PFSK-1 (cell line): ENCODE measurements around the gene COL6A2.

Experiments
- FOXP2 ChIP-seq: optimal IDR thresholded peaks from 2 replicates; pipeline ENCODE3; 2011; ENCODE audit warnings: borderline replicate concordance, control low read depth, inconsistent platforms; ENCODE audit not compliant: insufficient read depth; ENCODE audit errors: extremely low read length, extremely low read depth
- POLR2AphosphoS5 ChIP-seq: IDR thresholded peaks from 2 replicates; pipeline ENCODE4 v1.6.1; 2012; ENCODE audit warnings: low read depth, mild to moderate bottlenecking, control low read depth, low read length, moderate library complexity
- REST ChIP-seq, 2 experiments: IDR thresholded peaks; 2 replicates each; pipeline versions ENCODE4 v1.6.1 to v1.8.0; 2011 to 2012; ENCODE audit warnings: low read depth in 2 of 2, low read length in 2 of 2, control low read depth in 1 of 2, inconsistent platforms in 1 of 2, mild to moderate bottlenecking in 1 of 2, moderate library complexity in 1 of 2; ENCODE audit not compliant: insufficient read depth in 1 of 2
- SIN3A ChIP-seq: IDR thresholded peaks from 2 replicates; pipeline ENCODE4 v1.6.1; 2012; ENCODE audit warnings: mild to moderate bottlenecking, low read length, moderate library complexity, borderline replicate concordance; ENCODE audit not compliant: insufficient read depth
- TAF1 ChIP-seq: IDR thresholded peaks from 2 replicates; pipeline ENCODE4 v1.6.1; 2012; ENCODE audit warnings: low read length, control low read depth, borderline replicate concordance; ENCODE audit not compliant: insufficient read depth

- TF ChIP-seq TAF1 (no peak), POLR2AphosphoS5 (no peak), SIN3A (no peak), REST (IDR thresholded peaks at IDR 0.05; ENCODE audit: insufficient read depth in 1 of 2, low read depth in 2 of 2, low read length in 2 of 2) (no peak), FOXP2 (no peak)
Measured at GRCh38 chr21:46131838-46132651, 34.1 kb downstream of the COL6A2 start.
